CD4-positive, alpha-beta memory T cell (primary cell): ENCODE results near the gene CPAMD8. TPM values are rescaled to one million over a fixed set of nuclear protein-coding genes. Genes with fewer than 3 reads are reported as not detected.

Experiments
- CTCF ChIA-PET: fragments of 350-600 bp; sonication (Branson Sonifier 250); formaldehyde crosslinking; loops from one replicate; lab custom pipeline; 2021; ENCODE audit warnings: inconsistent platforms; ENCODE audit not compliant: partially characterized antibody; lab: Charles Lee
- POLR2A ChIA-PET: fragments of 350-600 bp; sonication (Branson Sonifier 250); formaldehyde crosslinking; loops from one replicate; lab custom pipeline; 2021; ENCODE audit not compliant: partially characterized antibody; lab: Charles Lee
- DNase-seq, 5 donors: peaks; one replicate each; pipeline versions ENCODE4 v3.0.0 to v3.0.0-alpha.2; 2020 to 2022; ENCODE audit warnings: mixed read lengths in 1 of 5
- H3K27ac ChIP-seq: one replicate; pipeline ENCODE4 v1.7.0; 2013; ENCODE audit warnings: low read depth, low read length
- H3K27me3 ChIP-seq: 2 replicates; pipeline ENCODE4 v1.7.0; 2013; ENCODE audit warnings: mild to moderate bottlenecking, low read length, moderate library complexity; ENCODE audit not compliant: insufficient read depth
- H3K36me3 ChIP-seq: 2 replicates; pipeline ENCODE4 v1.7.0; 2013; ENCODE audit warnings: mild to moderate bottlenecking, low read length, moderate library complexity; ENCODE audit not compliant: insufficient read depth
- H3K4me1 ChIP-seq: 2 replicates; pipeline ENCODE4 v1.7.0; 2013; ENCODE audit warnings: mild to moderate bottlenecking, low read length, moderate library complexity; ENCODE audit not compliant: insufficient read depth
- H3K4me3 ChIP-seq, 2 donors: one replicate each; pipeline ENCODE4 v1.7.0; 2013; ENCODE audit warnings: low read length in 2 of 2, mild to moderate bottlenecking in 1 of 2
- H3K9me3 ChIP-seq, 2 donors: one replicate each; pipeline ENCODE4 v1.7.0; 2013; ENCODE audit warnings: low read length in 2 of 2, control low read depth in 1 of 2; ENCODE audit not compliant: control insufficient read depth in 1 of 2
- H3K27ac Mint-ChIP-seq, 7 donors: one replicate each; pipeline ENCODE4 v1.8.0; 2020 to 2021; ENCODE audit warnings: mixed read lengths in 7 of 7, mild to moderate bottlenecking in 6 of 7, inconsistent platforms in 3 of 7, moderate library complexity in 3 of 7
- H3K27me3 Mint-ChIP-seq, 2 donors: one replicate each; pipeline ENCODE4 v1.8.0; 2020 to 2021; ENCODE audit warnings: mixed read lengths in 2 of 2
- H3K36me3 Mint-ChIP-seq, 2 donors: one replicate each; pipeline ENCODE4 v1.8.0; 2020 to 2021; ENCODE audit warnings: mixed read lengths in 2 of 2, inconsistent platforms in 1 of 2, mild to moderate bottlenecking in 1 of 2
- H3K4me1 Mint-ChIP-seq, 4 donors: one replicate each; pipeline ENCODE4 v1.8.0; 2020 to 2021; ENCODE audit warnings: mixed read lengths in 4 of 4, mild to moderate bottlenecking in 1 of 4
- H3K4me3 Mint-ChIP-seq, 8 donors: one replicate each; pipeline ENCODE4 v1.8.0; 2020 to 2021; ENCODE audit warnings: mixed read lengths in 8 of 8, mild to moderate bottlenecking in 7 of 8, moderate library complexity in 6 of 8, inconsistent platforms in 3 of 8
- H3K9me3 Mint-ChIP-seq, 8 donors: one replicate each; pipeline ENCODE4 v1.8.0; 2020 to 2021; ENCODE audit warnings: mixed read lengths in 8 of 8, mild to moderate bottlenecking in 5 of 8, inconsistent platforms in 3 of 8, moderate library complexity in 1 of 8
- intact Hi-C: fragments of 100-400 bp; cut with micrococcal nuclease; formaldehyde crosslinking; loops from one replicate; pipeline ENCODE4 v1.15.1; 2023
- polyA plus RNA-seq, 2 donors: library from polyadenylated mRNA; unstranded; fragments of 300-500 nt; fragmentation: Illumina TruSeq; gene quantifications; one replicate each; pipeline ENCODE4 v1.2.3, GENCODE V29; 2021
- total RNA-seq, 2 experiments: library from RNA; stranded (reverse); gene quantifications; one replicate each; pipeline ENCODE4 v1.2.3, GENCODE V29; 2021

Gene CPAMD8
- total and polyA plus RNA-seq, 4 experiments from 2014 or later = 0.88 to 3.0 (median 1.5) TPM

DNA sequence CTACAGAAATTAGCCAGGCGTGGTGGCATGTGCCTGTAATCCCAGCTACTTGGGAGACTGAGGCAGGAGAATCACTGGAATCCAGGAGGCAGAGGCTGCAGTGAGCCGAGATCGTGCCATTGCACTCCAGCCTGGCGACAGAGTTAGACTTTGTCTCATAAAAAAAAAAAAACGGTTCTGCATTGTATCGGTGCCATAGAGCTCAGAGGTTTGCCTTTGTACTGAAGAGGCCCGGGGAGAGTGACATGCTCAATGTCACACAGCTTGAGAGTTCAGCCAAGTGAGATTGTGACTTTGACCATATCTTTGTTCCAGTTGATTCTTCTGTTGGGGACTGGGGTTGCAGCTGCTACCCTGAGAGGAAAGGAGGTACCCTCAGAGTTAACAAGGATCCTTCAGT is 44.3 kb upstream of the CPAMD8 start:
- Mint-ChIP-seq H3K27ac (peak overlapping the region in 2 of 7 donors; percentile 32 to 57), H3K27me3 (no peaks in the 10 kb centered on the region), H3K4me3 (no peak overlapping the region)

GRCh38 chr19:17070421-17070820 is 43.8 kb upstream of the CPAMD8 start:
- Mint-ChIP-seq H3K27me3 (no peaks in the 10 kb centered on the region), H3K4me3 (no peak overlapping the region), H3K4me1 (peaks cover 23 to 51% (median 34%) of the 10 kb centered on the region in 4 donors), H3K36me3 (peaks cover 22 to 32% of the 10 kb centered on the region in 2 donors), H3K9me3 (no peaks in the 10 kb centered on the region), H3K27ac (peak overlapping the region in 5 of 7 donors; percentile 32 to 65 (median 64))
- H3K4me3 ChIP-seq = no peak overlapping the region
- no peak for DNase-seq
- peaks cover 26% of the 10 kb centered on the region for H3K36me3 ChIP-seq
- no peaks in the 10 kb centered on the region for H3K9me3 ChIP-seq
- H3K27ac ChIP-seq = no peak overlapping the region
- ChIA-PET POLR2A (no interaction called here), CTCF (interaction anchor here (1.8 to 7.8 kb wide), 2 partner anchors 165 to 212 kb away, joined by 7 to 64 read pairs; partner anchors contain the start of gene ANKLE1)
- intact Hi-C loops = no loop called here
- H3K4me1 ChIP-seq = peaks cover 22% of the 10 kb centered on the region
- no peaks in the 10 kb centered on the region for H3K27me3 ChIP-seq

More for the DNA sequence above, 44.3 kb upstream of the CPAMD8 start:
- Mint-ChIP-seq H3K9me3 (no peaks in the 10 kb centered on the region), H3K36me3 (peaks cover 22 to 33% of the 10 kb centered on the region in 2 donors), H3K4me1 (peaks cover 23 to 54% (median 32%) of the 10 kb centered on the region in 4 donors)
- H3K4me3 ChIP-seq = no peak overlapping the region
- H3K36me3 ChIP-seq = peaks cover 26% of the 10 kb centered on the region
- intact Hi-C loops = no loop called here
- H3K9me3 ChIP-seq = no peaks in the 10 kb centered on the region
- H3K27me3 ChIP-seq = no peaks in the 10 kb centered on the region
- ChIA-PET CTCF (interaction anchor here (1.8 to 7.8 kb wide), 2 partner anchors 165 to 211 kb away, joined by 7 to 64 read pairs; partner anchors contain the start of gene ANKLE1), POLR2A (no interaction called here)
- DNase-seq = no peak
- H3K4me1 ChIP-seq = peaks cover 17% of the 10 kb centered on the region
- H3K27ac ChIP-seq = no peak overlapping the region

GRCh38 chr19:17069193-17069592 is 42.6 kb upstream of the CPAMD8 start:
- ChIA-PET POLR2A (interaction anchor here (1.4 kb wide), 1 partner anchor 115 kb away, joined by 6 read pairs; no protein-coding TSS in a partner anchor), CTCF (interaction anchor here (0.9 to 7.8 kb wide), 6 partner anchors 57 to 223 kb away, joined by 3 to 64 read pairs (median 8); partner anchors contain the start of gene ANKLE1)
- intact Hi-C loops = loop anchor here (5.0 kb wide), 2 partner anchors 297 to 323 kb away; partner anchors contain the start of gene CCDC194
- Mint-ChIP-seq H3K36me3 (peaks cover 26 to 28% of the 10 kb centered on the region in 2 donors), H3K9me3 (no peaks in the 10 kb centered on the region), H3K4me3 (no peak overlapping the region), H3K27me3 (no peaks in the 10 kb centered on the region), H3K27ac (peak overlapping the region in 1 of 7 donors; percentile 8), H3K4me1 (peaks cover 30 to 51% (median 39%) of the 10 kb centered on the region in 4 donors)
- Histone ChIP-seq H3K27ac (no peak overlapping the region), H3K4me3 (no peak overlapping the region), H3K9me3 (no peaks in the 10 kb centered on the region), H3K4me1 (peaks cover 28% of the 10 kb centered on the region), H3K27me3 (no peaks in the 10 kb centered on the region), H3K36me3 (peaks cover 26% of the 10 kb centered on the region)
- DNase-seq = no peak

GRCh38 chr19:17063428-17063827 is 36.8 kb upstream of the CPAMD8 start:
- H3K4me3 Mint-ChIP-seq = no peak overlapping the region
- H3K4me1 Mint-ChIP-seq = peaks cover 22 to 37% (median 28%) of the 10 kb centered on the region in 4 donors
- peak overlapping the region in 3 of 7 donors; percentile 17 to 69 (median 55) for H3K27ac Mint-ChIP-seq
- intact Hi-C loops = no loop called here
- CTCF ChIA-PET = no interaction called here
- DNase-seq = no peak
- Histone ChIP-seq H3K4me1 (peaks cover 21% of the 10 kb centered on the region), H3K27ac (no peak overlapping the region), H3K36me3 (peaks cover 13% of the 10 kb centered on the region), H3K27me3 (no peaks in the 10 kb centered on the region), H3K4me3 (no peak overlapping the region), H3K9me3 (no peaks in the 10 kb centered on the region)
- POLR2A ChIA-PET = no interaction called here
- H3K36me3 Mint-ChIP-seq = peaks cover 40 to 43% of the 10 kb centered on the region in 2 donors
- peaks cover 0 to 2% (median 0%) of the 10 kb centered on the region in 8 donors for H3K9me3 Mint-ChIP-seq
- H3K27me3 Mint-ChIP-seq = no peaks in the 10 kb centered on the region

DNA sequence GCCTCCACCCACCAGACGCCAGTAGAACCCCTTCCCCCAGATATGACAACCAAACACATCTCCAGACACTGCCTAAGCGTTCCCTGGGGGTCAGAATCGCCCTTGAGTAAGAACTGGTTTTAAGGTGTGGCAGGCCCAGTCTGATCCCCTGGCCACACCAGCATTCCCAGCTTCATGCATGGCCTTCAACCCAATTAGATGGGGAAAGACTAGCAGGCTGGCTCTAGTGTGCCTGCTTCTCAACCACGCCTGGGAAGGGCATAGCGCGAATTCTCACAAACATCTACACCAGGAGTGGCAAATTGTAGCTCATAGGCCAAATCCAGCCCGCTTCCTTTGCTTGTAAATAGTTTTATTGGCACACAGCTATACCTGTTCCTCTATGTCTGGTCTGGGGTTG is 35.1 kb upstream of the CPAMD8 start:
- no peaks in the 10 kb centered on the region for H3K27me3 Mint-ChIP-seq
- peaks cover 26% of the 10 kb centered on the region for H3K36me3 ChIP-seq
- no peak for DNase-seq
- H3K27me3 ChIP-seq = no peaks in the 10 kb centered on the region
- no peak overlapping the region for H3K4me3 ChIP-seq
- no peaks in the 10 kb centered on the region for H3K9me3 ChIP-seq
- H3K4me1 ChIP-seq = peaks cover 21% of the 10 kb centered on the region
- CTCF ChIA-PET = no interaction called here
- H3K9me3 Mint-ChIP-seq = peaks cover 0 to 2% (median 0%) of the 10 kb centered on the region in 8 donors
- POLR2A ChIA-PET = no interaction called here
- no peak overlapping the region for H3K27ac ChIP-seq
- peaks cover 16 to 29% (median 21%) of the 10 kb centered on the region in 4 donors for H3K4me1 Mint-ChIP-seq
- H3K36me3 Mint-ChIP-seq = peaks cover 41 to 44% of the 10 kb centered on the region in 2 donors
- no peak overlapping the region for H3K27ac Mint-ChIP-seq
- H3K4me3 Mint-ChIP-seq = no peak overlapping the region
- intact Hi-C loops = no loop called here

- H3K36me3 Mint-ChIP-seq = peaks cover 44 to 48% of the 10 kb centered on the region in 2 donors
- H3K27ac ChIP-seq = no peak overlapping the region
- H3K9me3 ChIP-seq = no peaks in the 10 kb centered on the region
- H3K4me1 Mint-ChIP-seq = peaks cover 16 to 29% (median 21%) of the 10 kb centered on the region in 4 donors
- H3K9me3 Mint-ChIP-seq = peaks cover 0 to 2% (median 0%) of the 10 kb centered on the region in 8 donors
- ChIA-PET POLR2A (no interaction called here), CTCF (no interaction called here)
- DNase-seq = no peak
- no peak overlapping the region for H3K27ac Mint-ChIP-seq
- intact Hi-C loops = no loop called here
- no peak overlapping the region for H3K4me3 ChIP-seq
- no peaks in the 10 kb centered on the region for H3K27me3 ChIP-seq
- peaks cover 26% of the 10 kb centered on the region for H3K36me3 ChIP-seq
- H3K27me3 Mint-ChIP-seq = no peaks in the 10 kb centered on the region
- H3K4me3 Mint-ChIP-seq = no peak overlapping the region
- H3K4me1 ChIP-seq = peaks cover 21% of the 10 kb centered on the region
These were observed 34.6 kb upstream of the CPAMD8 start for GRCh38 chr19:17061205-17061604.

GRCh38 chr19:17060802-17061201 is 34.2 kb upstream of the CPAMD8 start:
- Histone ChIP-seq H3K4me3 (no peak overlapping the region), H3K27me3 (no peaks in the 10 kb centered on the region), H3K9me3 (no peaks in the 10 kb centered on the region), H3K4me1 (peaks cover 20% of the 10 kb centered on the region), H3K36me3 (peaks cover 26% of the 10 kb centered on the region), H3K27ac (no peak overlapping the region)
- H3K9me3 Mint-ChIP-seq = peaks cover 0 to 2% (median 0%) of the 10 kb centered on the region in 8 donors
- H3K27me3 Mint-ChIP-seq = no peaks in the 10 kb centered on the region
- POLR2A ChIA-PET = no interaction called here
- no peak for DNase-seq
- peaks cover 47 to 52% of the 10 kb centered on the region in 2 donors for H3K36me3 Mint-ChIP-seq
- CTCF ChIA-PET = no interaction called here
- peaks cover 16 to 29% (median 21%) of the 10 kb centered on the region in 4 donors for H3K4me1 Mint-ChIP-seq
- no peak overlapping the region for H3K4me3 Mint-ChIP-seq
- intact Hi-C loops = no loop called here
- H3K27ac Mint-ChIP-seq = no peak overlapping the region
